Smooth muscle cell (in vitro differentiated cells): ENCODE data around the gene TPGS1. TPM values are rescaled to one million over a fixed set of nuclear protein-coding genes. Genes with fewer than 3 reads are reported as not detected.

ENCODE experiments used
- DNase-seq: peaks from one replicate; lab custom pipeline; 2025; ENCODE audit not compliant: unreplicated experiment; lab: John Stamatoyannopoulos, UW
- H2AFZ ChIP-seq: fragments of 200-600 bp; sonication (generic); 2 replicates; pipeline ENCODE4 v1.6.0; 2016; ENCODE audit warnings: antibody characterized with exemption, low read depth, mild to moderate bottlenecking
- H3F3A ChIP-seq: fragments of 200-600 bp; sonication (generic); 2 replicates; pipeline ENCODE4 v1.6.0; 2017; ENCODE audit warnings: antibody characterized with exemption, low read depth
- H3K27ac ChIP-seq: fragments of 200-600 bp; sonication (generic); 2 replicates; pipeline ENCODE4 v1.5.1; 2016; ENCODE audit warnings: low read depth, mild to moderate bottlenecking
- H3K27me3 ChIP-seq: fragments of 200-600 bp; sonication (generic); 2 replicates; pipeline ENCODE4 v1.6.1; 2016; ENCODE audit warnings: low read depth, mild to moderate bottlenecking
- H3K36me3 ChIP-seq: fragments of 200-600 bp; sonication (generic); 2 replicates; pipeline ENCODE4 v1.5.1; 2016; ENCODE audit warnings: low read depth
- H3K4me1 ChIP-seq: fragments of 200-600 bp; sonication (generic); 2 replicates; pipeline ENCODE4 v1.5.1; 2016; ENCODE audit warnings: low read depth
- H3K4me2 ChIP-seq: fragments of 200-600 bp; sonication (generic); 2 replicates; pipeline ENCODE4 v1.6.0; 2016; ENCODE audit warnings: mild to moderate bottlenecking
- H3K4me3 ChIP-seq: fragments of 200-600 bp; sonication (generic); 2 replicates; pipeline ENCODE4 v1.5.1; 2016; ENCODE audit warnings: mild to moderate bottlenecking
- H3K79me2 ChIP-seq: fragments of 200-600 bp; sonication (generic); 2 replicates; pipeline ENCODE4 v1.6.0; 2016; ENCODE audit warnings: low read depth, mild to moderate bottlenecking
- H3K9ac ChIP-seq: fragments of 200-600 bp; sonication (generic); 2 replicates; pipeline ENCODE4 v1.6.0; 2016; ENCODE audit warnings: low read depth
- H3K9me3 ChIP-seq: fragments of 200-600 bp; sonication (generic); replicated peaks from 2 replicates; pipeline ENCODE4 v1.5.1; 2016; ENCODE audit warnings: low read depth
- H4K20me1 ChIP-seq: fragments of 200-600 bp; sonication (generic); 2 replicates; pipeline ENCODE4 v1.6.0; 2016; ENCODE audit warnings: low read depth
- WGBS: methylation state at CpG from one replicate; pipeline ENCODE4 v1.1.7; 2016; ENCODE audit warnings: low lambda C conversion rate; 5-methylcytosine and 5-hydroxymethylcytosine counted together
- polyA plus RNA-seq: library from polyadenylated mRNA; unstranded; fragments of >200 nt; fragmentation: Nextera tagmentation; extraction: Ambion mirVana; gene quantifications from 2 replicates; pipeline ENCODE4 v1.2.1, GENCODE V29; 2016
- total RNA-seq: library from RNA; depleted of rRNA; stranded (reverse); fragments of >200 nt; gene quantifications from 2 replicates; pipeline ENCODE4 v1.2.3, GENCODE V29; 2014
- TF ChIP-seq, protein P1 (sequence below): fragments of 200-600 bp; sonication (generic); IDR thresholded peaks from 2 replicates; pipeline ENCODE4 v1.5.1; 2017; ENCODE audit warnings: borderline replicate concordance, mild to moderate bottlenecking, antibody characterized with exemption; ENCODE audit not compliant: insufficient read depth, poor library complexity, severe bottlenecking

TPGS1 gene
- total and polyA plus RNA-seq, 2 experiments from 2014 or later = 20.5 to 51.3 TPM

DNA sequence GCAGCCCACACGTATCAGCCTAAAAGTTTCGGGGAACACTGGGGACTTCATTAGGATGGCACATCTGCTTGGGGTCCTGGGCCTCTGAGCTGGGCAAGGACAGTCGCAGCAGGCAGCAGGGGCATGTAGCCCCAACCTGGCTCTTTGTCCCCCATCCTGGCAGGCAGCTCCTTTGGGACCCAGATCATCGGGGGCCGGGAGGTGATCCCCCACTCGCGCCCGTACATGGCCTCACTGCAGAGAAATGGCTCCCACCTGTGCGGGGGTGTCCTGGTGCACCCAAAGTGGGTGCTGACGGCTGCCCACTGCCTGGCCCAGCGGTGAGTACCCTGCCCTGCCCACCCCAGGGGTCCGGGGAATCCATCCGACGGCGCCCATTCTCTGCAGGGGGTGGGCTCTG lies 39.8 kb downstream of the TPGS1 start:
- no peak for DNase-seq
- Histone ChIP-seq H3K4me3 (no peak overlapping the region), H3K27ac (no peak overlapping the region), H3F3A (no peaks in the 10 kb centered on the region), H3K9ac (no peak overlapping the region), H3K4me2 (no peak overlapping the region), H3K4me1 (no peaks in the 10 kb centered on the region), H2AFZ (no peak overlapping the region), H4K20me1 (no peaks in the 10 kb centered on the region), H3K9me3 (no peaks in the 10 kb centered on the region), H3K36me3 (no peaks in the 10 kb centered on the region), H3K79me2 (no peaks in the 10 kb centered on the region), H3K27me3 (no peaks in the 10 kb centered on the region)
- TF ChIP-seq, protein P1, sequence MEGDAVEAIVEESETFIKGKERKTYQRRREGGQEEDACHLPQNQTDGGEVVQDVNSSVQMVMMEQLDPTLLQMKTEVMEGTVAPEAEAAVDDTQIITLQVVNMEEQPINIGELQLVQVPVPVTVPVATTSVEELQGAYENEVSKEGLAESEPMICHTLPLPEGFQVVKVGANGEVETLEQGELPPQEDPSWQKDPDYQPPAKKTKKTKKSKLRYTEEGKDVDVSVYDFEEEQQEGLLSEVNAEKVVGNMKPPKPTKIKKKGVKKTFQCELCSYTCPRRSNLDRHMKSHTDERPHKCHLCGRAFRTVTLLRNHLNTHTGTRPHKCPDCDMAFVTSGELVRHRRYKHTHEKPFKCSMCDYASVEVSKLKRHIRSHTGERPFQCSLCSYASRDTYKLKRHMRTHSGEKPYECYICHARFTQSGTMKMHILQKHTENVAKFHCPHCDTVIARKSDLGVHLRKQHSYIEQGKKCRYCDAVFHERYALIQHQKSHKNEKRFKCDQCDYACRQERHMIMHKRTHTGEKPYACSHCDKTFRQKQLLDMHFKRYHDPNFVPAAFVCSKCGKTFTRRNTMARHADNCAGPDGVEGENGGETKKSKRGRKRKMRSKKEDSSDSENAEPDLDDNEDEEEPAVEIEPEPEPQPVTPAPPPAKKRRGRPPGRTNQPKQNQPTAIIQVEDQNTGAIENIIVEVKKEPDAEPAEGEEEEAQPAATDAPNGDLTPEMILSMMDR = no peak
- WGBS = 93% methylated on average over 12 of the region's 15 CpGs

DNA sequence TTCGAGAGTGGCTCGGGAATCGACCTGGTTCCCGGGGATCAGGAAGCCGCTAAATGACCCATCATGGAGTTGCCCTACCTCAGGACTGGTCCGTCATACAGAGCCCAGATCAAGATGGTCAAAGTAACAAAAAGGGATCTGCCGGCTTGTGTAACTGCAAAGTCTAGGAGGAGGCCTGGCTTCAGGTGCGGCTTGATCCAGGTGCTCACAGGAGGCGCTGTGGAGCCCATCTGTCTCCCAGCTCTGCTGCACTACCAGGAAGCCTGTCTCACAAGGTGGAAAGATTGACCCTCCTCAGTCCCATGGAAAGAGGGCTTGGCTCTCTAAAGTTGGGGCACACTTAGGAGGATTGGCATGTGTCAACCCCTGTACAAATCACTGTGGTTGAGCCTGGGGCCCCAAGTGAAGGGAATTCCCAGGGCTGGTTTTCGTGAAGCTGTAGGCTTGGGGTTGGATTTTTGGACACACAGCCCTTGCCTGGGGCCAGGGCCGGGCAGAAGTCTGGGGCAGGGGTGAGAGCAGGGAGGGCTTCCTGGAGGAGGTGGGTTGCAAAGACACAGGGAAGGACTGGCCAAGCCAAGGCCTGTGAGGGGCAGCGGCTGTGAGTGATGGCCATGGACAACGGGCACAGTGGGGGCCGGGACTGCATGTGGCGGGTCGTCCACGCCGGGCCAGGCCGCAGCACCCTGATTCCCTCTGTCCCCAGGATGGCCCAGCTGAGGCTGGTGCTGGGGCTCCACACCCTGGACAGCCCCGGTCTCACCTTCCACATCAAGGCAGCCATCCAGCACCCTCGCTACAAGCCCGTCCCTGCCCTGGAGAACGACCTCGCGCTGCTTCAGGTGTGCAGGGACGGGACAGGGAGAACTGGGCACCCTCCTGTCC lies 40.8 kb downstream of the TPGS1 start:
- Histone ChIP-seq H3K4me3 (no peak overlapping the region), H3K4me2 (no peak overlapping the region), H4K20me1 (no peaks in the 10 kb centered on the region), H3K9ac (no peak overlapping the region), H3F3A (no peaks in the 10 kb centered on the region), H3K27ac (no peak overlapping the region), H3K27me3 (no peaks in the 10 kb centered on the region), H3K36me3 (no peaks in the 10 kb centered on the region), H3K79me2 (no peaks in the 10 kb centered on the region), H3K4me1 (no peaks in the 10 kb centered on the region), H3K9me3 (no peaks in the 10 kb centered on the region), H2AFZ (no peak overlapping the region)
- TF ChIP-seq, protein P1 = no peak
- no peak for DNase-seq
- WGBS = 87% methylated on average over 16 of the region's 26 CpGs

- Histone ChIP-seq H3F3A (no peaks in the 10 kb centered on the region), H3K4me2 (no peak overlapping the region), H3K79me2 (no peaks in the 10 kb centered on the region), H3K4me3 (no peak overlapping the region), H3K27me3 (no peaks in the 10 kb centered on the region), H3K9me3 (no peaks in the 10 kb centered on the region), H3K4me1 (no peaks in the 10 kb centered on the region), H2AFZ (no peak overlapping the region), H4K20me1 (no peaks in the 10 kb centered on the region), H3K27ac (no peak overlapping the region), H3K36me3 (no peaks in the 10 kb centered on the region), H3K9ac (no peak overlapping the region)
- DNase-seq = no peak
- TF ChIP-seq, protein P1 = no peak
- 94% methylated on average over 31 of the region's 52 CpGs for WGBS
Measured at GRCh38 chr19:548886-549830, 41.9 kb downstream of the TPGS1 start.
